Esophagus squamous epithelium (tissue), 5 donors: Measurements from ENCODE around the gene SLC13A1. TPM values are rescaled to one million over a fixed set of nuclear protein-coding genes. Genes with fewer than 3 reads are reported as not detected.

Experiments
- DNase-seq: peaks from one replicate; lab custom pipeline; 2025; lab: John Stamatoyannopoulos, UW
- H3K27ac ChIP-seq, 4 donors: fragments of 200-600 bp; sonication (generic); one replicate each; pipeline ENCODE4 v1.5.1; 2016 to 2019; ENCODE audit warnings: mild to moderate bottlenecking in 1 of 4
- H3K27me3 ChIP-seq, 4 donors: fragments of 200-600 bp; sonication (generic); 1 replicate in 3 of 4; 2 replicates in 1 of 4; pipeline versions ENCODE4 v1.5.1 to v1.6.0; 2017 to 2021; ENCODE audit warnings: antibody characterized with exemption in 1 of 4
- H3K36me3 ChIP-seq, 3 donors: fragments of 200-600 bp; sonication (generic); one replicate each; pipeline ENCODE4 v1.5.1; 2016 to 2019
- H3K4me1 ChIP-seq, 3 donors: fragments of 200-600 bp; sonication (generic); one replicate each; pipeline ENCODE4 v1.5.1; 2017 to 2019
- H3K4me3 ChIP-seq, 4 donors: fragments of 200-600 bp; sonication (generic); 1 replicate in 3 of 4; 2 replicates in 1 of 4; pipeline ENCODE4 v1.5.1; 2016 to 2019; ENCODE audit warnings: mild to moderate bottlenecking in 2 of 4, moderate library complexity in 1 of 4
- H3K9me3 ChIP-seq, 3 donors: fragments of 200-600 bp; sonication (generic); one replicate each; pipeline ENCODE4 v1.5.1; 2016 to 2019
- POLR2A ChIP-seq, 4 donors: fragments of 450-650 bp; IDR thresholded peaks; one replicate each; pipeline ENCODE4 v1.6.1; 2017; ENCODE audit warnings: antibody characterized with exemption in 4 of 4, mild to moderate bottlenecking in 4 of 4, moderate library complexity in 3 of 4
- WGBS, 2 donors: methylation state at CpG; one replicate each; pipeline ENCODE4 v1.1.5; 2018; 5-methylcytosine and 5-hydroxymethylcytosine counted together
- intact Hi-C: fragments of 100-400 bp; cut with DNase I; formaldehyde crosslinking; loops from one replicate; pipeline ENCODE4 v1.15.0; 2022
- total RNA-seq, 4 donors: library from RNA; depleted of rRNA; stranded (reverse); fragments of >200 nt; gene quantifications; one replicate each; pipeline ENCODE4 v1.1.0, GENCODE V29; 2016
- TF ChIP-seq, protein P1 (sequence below), 6 experiments: fragments of 450-650 bp in 4 of 6; fragments of 200-600 bp in 2 of 6; sonication (generic) in 2 of 6; IDR thresholded peaks; one replicate each; pipeline ENCODE4 v1.5.1; 2016 to 2019; ENCODE audit warnings: antibody characterized with exemption in 6 of 6, mild to moderate bottlenecking in 4 of 6, moderate library complexity in 4 of 6
- donor health status: DM: yes; HTN: yes; CAD: no.

The SLC13A1 gene
- total RNA-seq, 4 donors from 2014 or later = not detected

DNA sequence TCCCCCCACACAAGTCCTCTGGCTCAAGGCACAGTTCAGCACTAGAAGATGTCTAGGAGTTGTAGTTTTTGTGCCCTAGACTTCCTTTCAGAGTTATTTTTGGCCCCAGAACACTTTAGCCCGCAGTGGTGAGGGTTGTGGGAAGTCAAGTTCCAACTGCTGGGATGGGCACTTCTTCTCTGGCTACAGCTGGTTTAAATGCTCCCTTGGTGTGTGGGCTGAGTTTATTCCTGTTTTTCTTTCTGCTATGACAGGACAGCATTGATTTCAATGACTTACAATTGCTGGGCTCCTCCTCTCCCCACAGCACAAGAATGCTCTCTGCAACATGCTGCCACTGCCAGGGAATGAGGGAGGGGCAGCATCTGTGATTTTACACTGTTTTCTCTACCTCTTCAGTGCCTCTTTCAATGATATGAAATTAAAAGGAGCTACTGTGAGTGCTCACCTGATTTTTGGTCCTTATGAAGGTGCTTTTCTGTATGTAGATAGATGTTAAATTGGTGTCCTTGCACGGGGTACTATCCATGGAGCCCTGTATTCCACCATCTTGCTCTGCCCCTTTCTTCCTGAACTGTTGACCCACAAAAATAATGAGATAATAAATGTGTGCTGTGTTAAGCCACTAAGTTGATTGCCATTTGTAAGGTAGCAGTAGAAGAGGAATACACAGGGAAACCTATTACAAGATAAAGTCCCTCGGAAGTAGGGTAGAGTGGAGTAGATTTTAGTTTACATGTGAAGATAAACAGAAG, 56.3 kb downstream of the SLC13A1 start:
- H3K4me1 ChIP-seq = no peaks in the 10 kb centered on the region
- H3K27ac ChIP-seq = no peak overlapping the region
- WGBS, 2 donors = 49 to 52% methylated on average over 3 of the region's 3 CpGs
- DNase-seq = no peak
- TF ChIP-seq, protein P1, sequence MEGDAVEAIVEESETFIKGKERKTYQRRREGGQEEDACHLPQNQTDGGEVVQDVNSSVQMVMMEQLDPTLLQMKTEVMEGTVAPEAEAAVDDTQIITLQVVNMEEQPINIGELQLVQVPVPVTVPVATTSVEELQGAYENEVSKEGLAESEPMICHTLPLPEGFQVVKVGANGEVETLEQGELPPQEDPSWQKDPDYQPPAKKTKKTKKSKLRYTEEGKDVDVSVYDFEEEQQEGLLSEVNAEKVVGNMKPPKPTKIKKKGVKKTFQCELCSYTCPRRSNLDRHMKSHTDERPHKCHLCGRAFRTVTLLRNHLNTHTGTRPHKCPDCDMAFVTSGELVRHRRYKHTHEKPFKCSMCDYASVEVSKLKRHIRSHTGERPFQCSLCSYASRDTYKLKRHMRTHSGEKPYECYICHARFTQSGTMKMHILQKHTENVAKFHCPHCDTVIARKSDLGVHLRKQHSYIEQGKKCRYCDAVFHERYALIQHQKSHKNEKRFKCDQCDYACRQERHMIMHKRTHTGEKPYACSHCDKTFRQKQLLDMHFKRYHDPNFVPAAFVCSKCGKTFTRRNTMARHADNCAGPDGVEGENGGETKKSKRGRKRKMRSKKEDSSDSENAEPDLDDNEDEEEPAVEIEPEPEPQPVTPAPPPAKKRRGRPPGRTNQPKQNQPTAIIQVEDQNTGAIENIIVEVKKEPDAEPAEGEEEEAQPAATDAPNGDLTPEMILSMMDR (IDR thresholded peaks at IDR 0.05) = no peak
- no peak for TF ChIP-seq POLR2A (IDR thresholded peaks at IDR 0.05)
- no peaks in the 10 kb centered on the region for H3K36me3 ChIP-seq
- H3K27me3 ChIP-seq = no peaks in the 10 kb centered on the region
- H3K9me3 ChIP-seq = no peaks in the 10 kb centered on the region
- intact Hi-C loops = no loop called here
- no peak overlapping the region for H3K4me3 ChIP-seq

DNA sequence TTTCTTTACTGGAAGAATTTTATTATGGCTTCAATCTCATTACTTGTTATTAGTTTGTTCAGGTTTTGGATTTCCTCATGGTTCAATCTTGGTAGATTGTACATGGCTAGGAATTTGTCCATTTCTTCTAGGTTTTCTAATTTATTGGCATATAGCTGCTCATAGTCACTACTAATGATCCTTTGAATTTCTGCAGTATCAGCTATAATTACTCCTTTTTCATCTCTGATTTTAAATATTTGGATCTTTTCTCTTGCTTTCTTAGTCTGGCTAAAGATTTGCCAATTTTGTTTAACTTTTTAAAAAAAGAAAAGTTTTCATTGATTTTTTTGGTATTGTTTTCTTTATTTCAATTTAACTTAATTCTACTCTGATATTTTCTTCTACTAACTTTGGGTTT, 59.2 kb downstream of the SLC13A1 start:
- no peak for TF ChIP-seq POLR2A (IDR thresholded peaks at IDR 0.05)
- TF ChIP-seq, protein P1 (IDR thresholded peaks at IDR 0.05) = no peak
- no peaks in the 10 kb centered on the region for H3K36me3 ChIP-seq
- H3K9me3 ChIP-seq = no peaks in the 10 kb centered on the region
- intact Hi-C loops = no loop called here
- DNase-seq = no peak
- H3K4me1 ChIP-seq = no peaks in the 10 kb centered on the region
- no peaks in the 10 kb centered on the region for H3K27me3 ChIP-seq
- H3K27ac ChIP-seq = no peak overlapping the region
- no peak overlapping the region for H3K4me3 ChIP-seq

DNA sequence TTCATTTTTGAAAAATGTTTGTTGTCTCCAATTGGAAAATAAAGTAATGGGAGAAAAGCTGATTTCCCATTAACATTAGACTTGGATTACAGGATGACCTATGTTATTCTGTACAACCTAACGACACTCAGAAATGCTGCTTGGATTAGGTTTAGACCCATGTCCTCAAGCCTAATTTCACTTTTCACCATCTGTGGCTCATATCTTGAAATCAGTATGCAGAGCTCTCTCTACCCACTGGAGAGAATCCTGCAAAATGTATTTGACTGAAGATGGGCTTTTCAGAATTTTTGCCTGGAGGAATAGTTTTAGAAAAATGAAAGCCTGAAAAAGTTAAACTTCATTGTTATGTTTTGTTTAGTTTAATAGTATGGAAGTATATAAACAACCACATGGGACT, 63.8 kb downstream of the SLC13A1 start:
- Histone ChIP-seq H3K4me1 (no peaks in the 10 kb centered on the region), H3K36me3 (no peaks in the 10 kb centered on the region), H3K9me3 (no peaks in the 10 kb centered on the region), H3K27ac (no peak overlapping the region), H3K27me3 (no peaks in the 10 kb centered on the region), H3K4me3 (no peak overlapping the region)
- WGBS, 2 donors = 65 to 82% methylated on average over 1 of the region's 1 CpG
- intact Hi-C loops = no loop called here
- DNase-seq = no peak
- TF ChIP-seq, protein P1 (IDR thresholded peaks at IDR 0.05) = no peak
- TF ChIP-seq POLR2A (IDR thresholded peaks at IDR 0.05) = no peak

DNA sequence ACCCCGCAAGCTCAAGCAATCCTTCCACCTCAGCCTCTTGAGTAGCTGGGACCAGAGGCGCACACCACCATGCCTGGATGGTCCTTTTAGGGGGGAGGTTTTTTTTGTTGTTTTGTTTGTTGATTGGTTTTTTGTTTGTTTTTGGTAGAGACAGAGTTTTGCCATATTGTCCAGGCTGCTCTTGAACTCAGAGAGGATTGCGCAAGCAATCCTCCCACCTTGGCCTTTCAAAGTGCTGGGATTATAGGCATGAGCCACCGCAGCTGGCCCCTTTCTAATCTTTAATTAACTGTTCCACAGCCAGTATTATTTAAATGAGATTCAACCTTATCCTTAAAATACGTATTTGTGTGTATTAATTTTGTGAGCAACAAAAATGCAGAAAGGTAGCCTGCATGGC, 65.8 kb downstream of the SLC13A1 start:
- H3K9me3 ChIP-seq = no peaks in the 10 kb centered on the region
- intact Hi-C loops = no loop called here
- H3K4me1 ChIP-seq = no peaks in the 10 kb centered on the region
- no peak overlapping the region for H3K4me3 ChIP-seq
- no peak for DNase-seq
- TF ChIP-seq, protein P1 (IDR thresholded peaks at IDR 0.05) = no peak
- no peak for TF ChIP-seq POLR2A (IDR thresholded peaks at IDR 0.05)
- H3K36me3 ChIP-seq = no peaks in the 10 kb centered on the region
- no peaks in the 10 kb centered on the region for H3K27me3 ChIP-seq
- no peak overlapping the region for H3K27ac ChIP-seq
- WGBS, 2 donors = 84% methylated on average over 5 of the region's 5 CpGs

DNA sequence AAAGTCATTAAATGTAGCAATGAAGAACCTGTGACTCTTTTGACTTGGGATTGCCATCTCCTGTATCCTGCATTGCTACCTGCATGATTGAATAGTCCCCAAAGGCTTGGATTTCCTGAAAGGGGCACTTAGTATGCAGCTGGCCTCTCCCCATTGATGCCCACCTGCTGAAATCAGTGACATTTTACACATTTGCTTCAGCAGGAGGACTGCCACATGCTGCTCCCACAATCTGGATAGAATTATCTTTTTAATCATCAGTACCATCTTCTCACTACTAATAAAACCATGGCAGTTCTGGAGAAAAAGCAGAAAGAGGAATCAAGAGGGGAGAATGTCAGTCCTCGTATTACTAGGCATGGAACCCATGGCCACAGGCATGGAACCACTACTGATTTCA, 67.8 kb downstream of the SLC13A1 start:
- Histone ChIP-seq H3K4me1 (no peaks in the 10 kb centered on the region), H3K27me3 (no peaks in the 10 kb centered on the region), H3K27ac (no peak overlapping the region), H3K36me3 (no peaks in the 10 kb centered on the region), H3K9me3 (no peaks in the 10 kb centered on the region), H3K4me3 (no peak overlapping the region)
- DNase-seq = no peak
- WGBS, 2 donors = 75 to 86% methylated on average over 1 of the region's 1 CpG
- intact Hi-C loops = no loop called here
- no peak for TF ChIP-seq POLR2A (IDR thresholded peaks at IDR 0.05)
- TF ChIP-seq, protein P1 (IDR thresholded peaks at IDR 0.05) = no peak
